Neural cell (in vitro differentiated cells): ENCODE results near the gene MAPK11.

Experiments
- EP300 ChIP-seq: fragments of 450-650 bp; conservative IDR thresholded peaks from 2 replicates; pipeline ENCODE4 v1.6.1; 2014; ENCODE audit warnings: antibody characterized with exemption, mild to moderate bottlenecking, moderate library complexity; ENCODE audit not compliant: poor library complexity, severe bottlenecking
- EZH2 ChIP-seq: fragments of 200-600, 300-800 bp; shearing (Covaris generic), sonication (generic); IDR thresholded peaks from 2 replicates; pipeline ENCODE4 v1.6.1; 2014; ENCODE audit warnings: antibody characterized with exemption, low read length, borderline replicate concordance, mild to moderate bottlenecking; ENCODE audit not compliant: insufficient read depth, poor library complexity, severe bottlenecking
- MXI1 ChIP-seq: fragments of 450-650 bp; conservative IDR thresholded peaks from 2 replicates; pipeline ENCODE4 v1.6.1; 2014; ENCODE audit warnings: antibody characterized with exemption, mild to moderate bottlenecking; ENCODE audit not compliant: poor library complexity, severe bottlenecking
- POLR2AphosphoS5 ChIP-seq: IDR thresholded peaks from 2 replicates; pipeline ENCODE4 v1.6.1; 2012
- SMC3 ChIP-seq: fragments of 450-650 bp; conservative IDR thresholded peaks from 2 replicates; pipeline ENCODE4 v1.6.1; 2014; ENCODE audit warnings: antibody characterized with exemption, mild to moderate bottlenecking, moderate library complexity; ENCODE audit not compliant: poor library complexity
- TF ChIP-seq, protein P1 (sequence below): fragments of 450-650 bp; IDR thresholded peaks from 2 replicates; pipeline ENCODE4 v1.5.1; 2014; ENCODE audit warnings: antibody characterized with exemption, mild to moderate bottlenecking, moderate library complexity; ENCODE audit not compliant: poor library complexity, severe bottlenecking

DNA sequence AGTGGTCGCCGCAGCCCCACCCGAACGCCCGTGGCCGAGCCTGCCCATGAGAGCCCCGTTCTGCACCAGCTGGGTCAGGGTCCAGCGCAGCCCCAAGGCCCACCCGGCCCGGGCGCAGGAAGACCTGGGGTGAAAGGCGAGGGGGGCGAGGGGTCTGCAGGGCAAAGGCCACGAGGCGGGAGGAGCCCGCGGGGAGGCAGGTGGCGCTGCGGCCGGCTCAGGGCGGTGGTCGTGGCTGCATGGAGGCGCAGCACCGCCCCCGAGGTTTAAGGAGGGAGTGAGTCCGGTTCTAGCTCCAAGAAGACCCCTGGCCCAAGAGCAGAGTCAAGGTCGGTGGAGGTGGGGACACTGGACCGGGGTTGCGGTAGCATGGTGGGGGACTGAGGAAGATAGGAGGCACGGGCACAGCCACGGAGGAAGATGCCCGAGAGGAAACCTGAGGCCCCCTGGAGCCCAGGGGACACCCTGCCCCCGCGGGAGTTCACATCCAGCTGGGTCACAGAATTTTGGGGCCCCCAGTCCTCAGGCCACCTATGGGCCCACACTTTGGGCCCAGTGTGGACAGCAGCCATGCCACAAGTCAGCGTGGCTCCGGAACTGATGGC is 18.6 kb downstream of the MAPK11 start:
- TF ChIP-seq, protein P1, sequence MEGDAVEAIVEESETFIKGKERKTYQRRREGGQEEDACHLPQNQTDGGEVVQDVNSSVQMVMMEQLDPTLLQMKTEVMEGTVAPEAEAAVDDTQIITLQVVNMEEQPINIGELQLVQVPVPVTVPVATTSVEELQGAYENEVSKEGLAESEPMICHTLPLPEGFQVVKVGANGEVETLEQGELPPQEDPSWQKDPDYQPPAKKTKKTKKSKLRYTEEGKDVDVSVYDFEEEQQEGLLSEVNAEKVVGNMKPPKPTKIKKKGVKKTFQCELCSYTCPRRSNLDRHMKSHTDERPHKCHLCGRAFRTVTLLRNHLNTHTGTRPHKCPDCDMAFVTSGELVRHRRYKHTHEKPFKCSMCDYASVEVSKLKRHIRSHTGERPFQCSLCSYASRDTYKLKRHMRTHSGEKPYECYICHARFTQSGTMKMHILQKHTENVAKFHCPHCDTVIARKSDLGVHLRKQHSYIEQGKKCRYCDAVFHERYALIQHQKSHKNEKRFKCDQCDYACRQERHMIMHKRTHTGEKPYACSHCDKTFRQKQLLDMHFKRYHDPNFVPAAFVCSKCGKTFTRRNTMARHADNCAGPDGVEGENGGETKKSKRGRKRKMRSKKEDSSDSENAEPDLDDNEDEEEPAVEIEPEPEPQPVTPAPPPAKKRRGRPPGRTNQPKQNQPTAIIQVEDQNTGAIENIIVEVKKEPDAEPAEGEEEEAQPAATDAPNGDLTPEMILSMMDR = no peak
- TF ChIP-seq POLR2AphosphoS5 (no peak), SMC3 (no peak), EP300 (no peak), EZH2 (no peak), MXI1 (no peak)
